ENCODE data around the gene LDHB.

DNA sequence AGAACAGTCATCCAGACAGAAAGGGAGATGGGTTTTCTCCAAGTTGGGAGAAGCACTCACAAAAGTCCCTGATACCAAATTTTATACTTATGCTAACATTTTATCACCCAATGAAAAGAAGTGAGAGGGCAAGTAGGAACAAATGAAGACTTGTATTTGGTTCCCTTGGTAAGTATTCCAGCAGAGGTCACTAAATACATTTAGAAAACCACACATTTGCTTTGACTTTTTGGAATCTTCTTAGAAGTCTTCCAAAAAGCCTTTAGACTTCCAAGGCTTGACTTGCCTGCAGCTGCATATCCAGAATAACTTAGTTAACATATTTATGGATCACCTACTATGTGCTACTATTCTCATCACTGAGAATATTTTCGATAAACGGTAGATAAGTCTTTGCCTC is 49.9 kb downstream of the LDHB start:
- TF ChIP-seq OSR1 (CRISPR knock-in tag; IDR thresholded peaks at IDR 0.05) (no peak), CSRNP3 (CRISPR knock-in tag; IDR thresholded peaks at IDR 0.05) (no peak), ARNTL (CRISPR knock-in tag; IDR thresholded peaks at IDR 0.05; ENCODE audit: borderline replicate concordance, low read depth) (no peak), ZC3H10 (CRISPR knock-in tag; IDR thresholded peaks at IDR 0.05) (no peak), BACH2 (CRISPR knock-in tag; IDR thresholded peaks at IDR 0.05; ENCODE audit: borderline replicate concordance) (no peak), ZFP3 (CRISPR knock-in tag; IDR thresholded peaks at IDR 0.05) (no peak), RARB (CRISPR knock-in tag; IDR thresholded peaks at IDR 0.05) (no peak), TOX (CRISPR knock-in tag; IDR thresholded peaks at IDR 0.05; ENCODE audit: borderline replicate concordance) (no peak), PATZ1 (CRISPR knock-in tag; IDR thresholded peaks at IDR 0.05; ENCODE audit: borderline replicate concordance) (no peak), ZNF70 (CRISPR knock-in tag; IDR thresholded peaks at IDR 0.05) (no peak)
- TF ChIP-seq, protein P1, sequence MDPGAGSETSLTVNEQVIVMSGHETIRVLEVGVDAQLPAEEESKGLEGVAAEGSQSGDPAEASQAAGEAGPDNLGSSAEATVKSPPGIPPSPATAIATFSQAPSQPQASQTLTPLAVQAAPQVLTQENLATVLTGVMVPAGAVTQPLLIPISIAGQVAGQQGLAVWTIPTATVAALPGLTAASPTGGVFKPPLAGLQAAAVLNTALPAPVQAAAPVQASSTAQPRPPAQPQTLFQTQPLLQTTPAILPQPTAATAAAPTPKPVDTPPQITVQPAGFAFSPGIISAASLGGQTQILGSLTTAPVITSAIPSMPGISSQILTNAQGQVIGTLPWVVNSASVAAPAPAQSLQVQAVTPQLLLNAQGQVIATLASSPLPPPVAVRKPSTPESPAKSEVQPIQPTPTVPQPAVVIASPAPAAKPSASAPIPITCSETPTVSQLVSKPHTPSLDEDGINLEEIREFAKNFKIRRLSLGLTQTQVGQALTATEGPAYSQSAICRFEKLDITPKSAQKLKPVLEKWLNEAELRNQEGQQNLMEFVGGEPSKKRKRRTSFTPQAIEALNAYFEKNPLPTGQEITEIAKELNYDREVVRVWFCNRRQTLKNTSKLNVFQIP (CRISPR knock-in tag; IDR thresholded peaks at IDR 0.05; ENCODE audit: borderline replicate concordance, low read depth), result no peak
